Activated CD4-positive, CD25-positive, alpha-beta regulatory T cell treated with anti-CD3 and anti-CD28 coated beads, Interleukin-2, amount 50 U/mL, for 72 hours (primary cell): ENCODE results near the gene ATG4B.

ENCODE experiments used
- DNase-seq: peaks from one replicate; pipeline ENCODE4 v3.0.0; 2021

Gene ATG4B

GRCh38 chr2:241668354-241668753, 30.9 kb downstream of the ATG4B start:
- no peak for DNase-seq

GRCh38 chr2:241668839-241669238, 31.3 kb downstream of the ATG4B start:
- DNase-seq: no peak

GRCh38 chr2:241670333-241671110, 33.0 kb downstream of the ATG4B start:
- no peak for DNase-seq

- DNase-seq: no peak
Observed at GRCh38 chr2:241671457-241672240, 34.2 kb downstream of the ATG4B start.

- DNase-seq: no peak
Observed at GRCh38 chr2:241672243-241673188, 35.0 kb downstream of the ATG4B start.

GRCh38 chr2:241673189-241673663, 35.7 kb downstream of the ATG4B start:
- no peak for DNase-seq

- DNase-seq: no peak
Observed at GRCh38 chr2:241673797-241674725, 36.6 kb downstream of the ATG4B start.

GRCh38 chr2:241675885-241676284, 38.4 kb downstream of the ATG4B start:
- DNase-seq: no peak

GRCh38 chr2:241676665-241677064, 39.2 kb downstream of the ATG4B start:
- no peak for DNase-seq

- DNase-seq: no peak
Observed at GRCh38 chr2:241677392-241677791, 39.9 kb downstream of the ATG4B start.

GRCh38 chr2:241678307-241678706, 40.8 kb downstream of the ATG4B start:
- DNase-seq: no peak

GRCh38 chr2:241678784-241679540, 41.5 kb downstream of the ATG4B start:
- DNase-seq: no peak

GRCh38 chr2:241680044-241680443, 42.6 kb downstream of the ATG4B start:
- no peak for DNase-seq

- DNase-seq: no peak
Observed at GRCh38 chr2:241680827-241681599, 43.5 kb downstream of the ATG4B start.

GRCh38 chr2:241686324-241686649, 48.8 kb downstream of the ATG4B start:
- DNase-seq: no peak

GRCh38 chr2:241686650-241687425, 49.3 kb downstream of the ATG4B start, which contains the start of gene DTYMK:
Gene DTYMK (minus strand): TSS chr2:241686815. CDS start chr2:241686783, 32 bp downstream.
- peak; percentile 96 for DNase-seq

- DNase-seq: no peak
Observed at GRCh38 chr2:241689306-241689705, 51.8 kb downstream of the ATG4B start.

GRCh38 chr2:241690202-241690717, 52.8 kb downstream of the ATG4B start:
- DNase-seq: no peak

- no peak for DNase-seq
Observed at GRCh38 chr2:241692448-241692847, 55.0 kb downstream of the ATG4B start.
